ENCODE data around the gene PTPRJ.

- TF ChIP-seq, protein P1, sequence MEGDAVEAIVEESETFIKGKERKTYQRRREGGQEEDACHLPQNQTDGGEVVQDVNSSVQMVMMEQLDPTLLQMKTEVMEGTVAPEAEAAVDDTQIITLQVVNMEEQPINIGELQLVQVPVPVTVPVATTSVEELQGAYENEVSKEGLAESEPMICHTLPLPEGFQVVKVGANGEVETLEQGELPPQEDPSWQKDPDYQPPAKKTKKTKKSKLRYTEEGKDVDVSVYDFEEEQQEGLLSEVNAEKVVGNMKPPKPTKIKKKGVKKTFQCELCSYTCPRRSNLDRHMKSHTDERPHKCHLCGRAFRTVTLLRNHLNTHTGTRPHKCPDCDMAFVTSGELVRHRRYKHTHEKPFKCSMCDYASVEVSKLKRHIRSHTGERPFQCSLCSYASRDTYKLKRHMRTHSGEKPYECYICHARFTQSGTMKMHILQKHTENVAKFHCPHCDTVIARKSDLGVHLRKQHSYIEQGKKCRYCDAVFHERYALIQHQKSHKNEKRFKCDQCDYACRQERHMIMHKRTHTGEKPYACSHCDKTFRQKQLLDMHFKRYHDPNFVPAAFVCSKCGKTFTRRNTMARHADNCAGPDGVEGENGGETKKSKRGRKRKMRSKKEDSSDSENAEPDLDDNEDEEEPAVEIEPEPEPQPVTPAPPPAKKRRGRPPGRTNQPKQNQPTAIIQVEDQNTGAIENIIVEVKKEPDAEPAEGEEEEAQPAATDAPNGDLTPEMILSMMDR (conservative IDR thresholded peaks at IDR 0.05; ENCODE audit: low read depth, low read length): no peak
- TF ChIP-seq POLR2A (IDR thresholded peaks at IDR 0.05; ENCODE audit: low read depth, low read length) (no peak), MAZ (IDR thresholded peaks at IDR 0.05; ENCODE audit: borderline replicate concordance, low read depth, low read length) (no peak), USF2 (IDR thresholded peaks at IDR 0.05; ENCODE audit: low read depth, low read length) (no peak), CHD1 (IDR thresholded peaks at IDR 0.05; ENCODE audit: low read depth, low read length) (no peak), ELK1 (IDR thresholded peaks at IDR 0.05; ENCODE audit: borderline replicate concordance, low read depth, low read length) (no peak)
These were observed 63.7 kb downstream of the PTPRJ start for GRCh38 chr11:48043991-48044512.
